K562 (cell line): Measurements from ENCODE around the gene TNNT1. TPM values are rescaled to one million over a fixed set of nuclear protein-coding genes. Genes with fewer than 3 reads are reported as not detected.
A peak's percentile ranks its signal among the peaks of the same experiment; 100 is the strongest.

ENCODE experiments used
- ATF4 ChIP-seq: fragments of 450-650 bp; formaldehyde crosslinking; IDR thresholded peaks from 2 replicates; pipeline ENCODE4 v1.4.0; 2022; ENCODE audit warnings: mild to moderate bottlenecking, moderate library complexity
- BACH1 ChIP-seq: fragments of 200-800 bp; sonication (Bioruptor generic); IDR thresholded peaks from 2 replicates; pipeline ENCODE4 v1.6.1; 2016; ENCODE audit warnings: missing genetic modification characterization, missing compliant biosample characterization
- CTCF ChIP-seq, 3 experiments: IDR thresholded peaks in 2 of 3; conservative IDR thresholded peaks in 1 of 3; 2 replicates each; pipeline ENCODE4 v1.5.1; 2011 to 2012; ENCODE audit warnings: low read length in 3 of 3, mild to moderate bottlenecking in 3 of 3, control low read depth in 2 of 3, improper control_type of control experiment in 1 of 3, inconsistent platforms in 1 of 3, low read depth in 1 of 3, mixed read lengths in 1 of 3, moderate library complexity in 1 of 3; ENCODE audit not compliant: insufficient read depth in 2 of 3
- FOSL1 ChIP-seq: fragments of 200-800 bp; sonication (Bioruptor generic); conservative IDR thresholded peaks from 2 replicates; pipeline ENCODE4 v1.6.1; 2016; ENCODE audit warnings: missing genetic modification characterization, missing compliant biosample characterization
- GTF2E2 ChIP-seq: fragments of 200-800 bp; sonication (Bioruptor generic); IDR thresholded peaks from 2 replicates; pipeline ENCODE4 v1.6.1; 2016; ENCODE audit warnings: missing genetic modification characterization, missing compliant biosample characterization
- HDAC2 ChIP-seq: fragments of 450-650 bp; IDR thresholded peaks from 2 replicates; pipeline ENCODE4 v1.6.1; 2016; ENCODE audit warnings: mild to moderate bottlenecking
- NR0B1 ChIP-seq: fragments of 450-650 bp; IDR thresholded peaks from one replicate; pipeline ENCODE4 v1.6.1; 2018; ENCODE audit warnings: mild to moderate bottlenecking, moderate library complexity; ENCODE audit not compliant: partially characterized antibody
- POLR2B ChIP-seq: fragments of 450-650 bp; IDR thresholded peaks from 2 replicates; pipeline ENCODE4 v1.6.1; 2018; ENCODE audit warnings: low read depth; ENCODE audit not compliant: partially characterized antibody
- PTRF ChIP-seq: fragments of 450-650 bp; IDR thresholded peaks from 2 replicates; pipeline ENCODE4 v1.6.1; 2016; ENCODE audit warnings: mild to moderate bottlenecking, missing genetic modification characterization, missing compliant biosample characterization
- SAFB ChIP-seq: fragments of 200-400 bp; formaldehyde crosslinking; IDR thresholded peaks from 2 replicates; pipeline ENCODE4 v1.6.1; 2017; ENCODE audit warnings: low read depth, low read length, borderline replicate concordance
- SMAD4 ChIP-seq: fragments of 250-450 bp; sonication (Bioruptor Pico); conservative IDR thresholded peaks from 2 replicates; pipeline ENCODE4 v1.8.0; 2021; ENCODE audit warnings: inconsistent platforms, mild to moderate bottlenecking, moderate library complexity
- TAF1 ChIP-seq: IDR thresholded peaks from 2 replicates; pipeline ENCODE4 v1.6.1; 2011; ENCODE audit warnings: mild to moderate bottlenecking, low read length, moderate library complexity; ENCODE audit not compliant: insufficient read depth, control insufficient read depth, severe bottlenecking; ENCODE audit errors: extremely low read depth
- TFE3 ChIP-seq: fragments of 450-650 bp; formaldehyde crosslinking; IDR thresholded peaks from 2 replicates; pipeline ENCODE4 v1.4.0; 2020; ENCODE audit warnings: mild to moderate bottlenecking, mixed read lengths
- ZBTB11 ChIP-seq, 3 experiments: fragments of 200-800 bp in 1 of 3; fragments of 250-450 bp in 1 of 3; fragments of 450-650 bp in 1 of 3; sonication (Bioruptor Pico) in 1 of 3; sonication (Bioruptor generic) in 1 of 3; formaldehyde crosslinking in 1 of 3; IDR thresholded peaks; 2 replicates each; pipeline versions ENCODE4 v1.6.1 to v1.8.0; 2016 to 2022; ENCODE audit warnings: mild to moderate bottlenecking in 2 of 3, missing genetic modification characterization in 2 of 3, missing compliant biosample characterization in 1 of 3, moderate library complexity in 1 of 3
- ZNF174 ChIP-seq: fragments of 250-450 bp; sonication (Bioruptor Pico); IDR thresholded peaks from 2 replicates; pipeline ENCODE4 v1.4.0; 2020; ENCODE audit warnings: mild to moderate bottlenecking
- ZNF561 ChIP-seq: fragments of 450-650 bp; formaldehyde crosslinking; conservative IDR thresholded peaks from 2 replicates; pipeline ENCODE4 v1.4.0; 2020; ENCODE audit warnings: mild to moderate bottlenecking, moderate library complexity
- ZNF586 ChIP-seq: fragments of 450-650 bp; formaldehyde crosslinking; conservative IDR thresholded peaks from 2 replicates; pipeline ENCODE4 v1.4.0; 2020; ENCODE audit warnings: mild to moderate bottlenecking, moderate library complexity
- polyA plus RNA-seq, 8 experiments: library from polyadenylated mRNA; depleted of rRNA in 4 of 8; stranded (reverse) in 5 of 8; unstranded in 3 of 8; fragments of >200 nt; fragmentation: Nextera tagmentation in 2 of 8; fragmentation: Illumina TruSeq in 1 of 8; extraction: Ambion mirVana in 2 of 8; extraction: Trizol in 1 of 8; gene quantifications; 2 replicates each; pipeline versions ENCODE4 v1.2.1 to v1.2.3, GENCODE V29; 2011 to 2014; ENCODE audit warnings: inconsistent platforms in 1 of 8, missing spikeins in 1 of 8
- total RNA-seq, 7 experiments: library from RNA; depleted of rRNA in 6 of 7; stranded (reverse); fragments of >200 nt in 6 of 7; fragmentation: Illumina TruSeq in 2 of 7; extraction: Trizol in 2 of 7; gene quantifications; 2 replicates each; pipeline versions ENCODE4 v1.2.1 to v1.2.3, GENCODE V29; 2011 to 2021; ENCODE audit warnings: low replicate concordance in 1 of 7

The TNNT1 gene
- total and polyA plus RNA-seq, 9 of the 15 experiments (the other 6 are each of a cell fraction or from before 2014, with no cell fraction given) = 31.8 to 390 (median 227) TPM

- TF ChIP-seq GTF2E2 (tag) (no peak), CTCF (IDR thresholded peaks at IDR 0.05 in 2 of 3, conservative IDR thresholded peaks at IDR 0.05 in 1 of 3; ENCODE audit: insufficient read depth in 2 of 3, low read depth in 1 of 3, low read length in 3 of 3) (no peak), SMAD4 (CRISPR knock-in tag) (0 out of 2 replicates have a peak, but pooled peaks have one; percentile 35), BACH1 (no peak), PTRF (tag) (no peak), TFE3 (CRISPR knock-in tag) (no peak), ZBTB11 (CRISPR knock-in tag; IDR thresholded peaks at IDR 0.05) (peak in 1 of 3 experiments; percentile 28; a peak in 1 of 6 replicates), ATF4 (CRISPR knock-in tag) (no peak), TAF1 (peak; percentile 57), ZNF174 (CRISPR knock-in tag) (no peak), NR0B1 (no peak), FOSL1 (no peak), ZNF586 (no peak), ZNF561 (CRISPR knock-in tag) (no peak), POLR2B (peak; percentile 86), SAFB (no peak; the same call in 1 of the 2 replicates), HDAC2 (no peak)
Observed at GRCh38 chr19:55175117-55175867, 26.3 kb upstream of the TNNT1 start (continued).
